T1000 (cell line): ENCODE data around the gene MACC1.
"Not testable (repeated sequence)": the region's sequence is repeated elsewhere in the genome, so short reads cannot be mapped to it uniquely, and the experiment has no call there.

ENCODE experiments used
- DNase-seq: peaks from one replicate; lab custom pipeline; 2025; ENCODE audit warnings: mixed read lengths; lab: John Stamatoyannopoulos, UW

MACC1 gene

DNA sequence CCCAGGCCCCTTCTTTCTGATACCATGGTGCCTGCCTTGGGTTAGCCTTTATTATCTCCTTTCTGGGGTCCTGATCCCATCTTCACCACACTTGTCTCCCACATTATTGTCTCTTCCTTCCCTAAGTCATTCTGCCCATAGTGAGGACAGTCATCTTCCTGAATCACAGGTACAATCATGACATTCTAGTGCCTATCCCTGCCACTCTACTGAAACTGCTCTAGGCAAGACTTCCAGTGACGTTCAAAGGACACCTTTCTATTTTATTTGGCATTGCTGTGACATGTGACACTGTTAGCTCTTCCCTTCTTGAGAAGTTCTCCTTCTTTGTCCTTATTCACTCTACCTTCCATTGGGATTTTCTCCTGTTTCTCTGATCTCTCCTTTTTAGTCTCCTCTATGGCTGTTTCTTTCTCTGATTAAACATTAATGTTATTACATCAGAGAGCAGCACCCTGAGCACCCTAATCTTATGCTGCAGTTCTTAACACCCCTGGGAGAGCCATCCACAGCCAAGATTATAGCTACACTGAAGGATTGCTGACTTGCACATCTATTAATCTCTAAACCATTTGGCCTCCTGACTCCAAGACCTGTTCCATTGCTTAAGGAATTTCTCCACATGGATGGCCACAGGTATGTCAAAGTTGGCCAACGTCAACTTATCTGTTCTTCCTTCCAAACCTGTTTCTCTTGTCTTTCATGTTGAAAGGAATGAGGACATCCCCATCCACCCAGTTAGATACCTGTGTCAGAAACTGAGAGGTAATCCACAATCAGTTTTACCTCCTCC is 10.9 kb downstream of the MACC1 start:
- DNase-seq = no peak

- DNase-seq = no peak
Observed at GRCh38 chr7:20203316-20203715, 13.9 kb downstream of the MACC1 start.

DNA sequence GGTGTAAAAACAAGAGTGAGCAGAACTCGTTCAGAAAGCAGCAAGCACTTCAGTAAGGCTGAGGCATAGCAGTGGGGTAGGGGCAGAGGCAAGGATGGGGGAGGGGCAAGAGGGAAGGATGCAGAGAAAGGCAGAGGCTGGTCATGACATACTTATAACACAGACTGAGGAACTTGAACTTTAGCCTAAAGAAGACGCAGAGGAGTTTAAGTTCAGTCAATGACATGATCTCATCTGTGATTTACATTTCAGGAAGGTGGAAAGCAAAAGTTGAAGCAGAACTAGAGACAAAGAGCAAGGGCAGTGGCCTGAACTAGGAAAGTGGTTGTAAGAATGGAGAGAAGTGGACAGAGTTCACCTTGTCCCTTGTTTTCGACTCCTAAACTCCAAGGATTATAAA is 15.8 kb downstream of the MACC1 start:
- no peak for DNase-seq

- no peak for DNase-seq
Observed at GRCh38 chr7:20200971-20201370, 16.2 kb downstream of the MACC1 start.

DNA sequence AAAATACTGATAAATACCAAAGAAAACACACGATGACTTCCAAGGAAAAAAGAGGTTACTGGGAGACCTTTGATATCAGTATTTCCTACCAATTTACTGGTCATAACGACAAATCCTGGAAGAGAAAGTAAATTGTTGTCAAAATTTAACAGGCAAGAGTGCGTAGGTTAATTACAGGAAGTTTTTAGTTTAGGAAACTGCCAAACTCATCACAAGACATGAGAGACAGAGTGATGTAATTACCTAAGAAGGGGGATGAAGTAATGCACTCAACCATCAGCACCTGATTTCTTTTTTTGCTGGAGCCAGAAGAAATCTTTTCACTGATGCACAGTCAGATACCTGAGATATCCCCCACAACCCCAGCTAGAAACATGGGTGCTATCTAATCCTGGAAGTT is 16.8 kb downstream of the MACC1 start:
- no peak for DNase-seq

GRCh38 chr7:20199015-20199737 is 18.0 kb downstream of the MACC1 start:
- no peak for DNase-seq

- no peak for DNase-seq
Observed at GRCh38 chr7:20198260-20198659, 18.9 kb downstream of the MACC1 start.

DNA sequence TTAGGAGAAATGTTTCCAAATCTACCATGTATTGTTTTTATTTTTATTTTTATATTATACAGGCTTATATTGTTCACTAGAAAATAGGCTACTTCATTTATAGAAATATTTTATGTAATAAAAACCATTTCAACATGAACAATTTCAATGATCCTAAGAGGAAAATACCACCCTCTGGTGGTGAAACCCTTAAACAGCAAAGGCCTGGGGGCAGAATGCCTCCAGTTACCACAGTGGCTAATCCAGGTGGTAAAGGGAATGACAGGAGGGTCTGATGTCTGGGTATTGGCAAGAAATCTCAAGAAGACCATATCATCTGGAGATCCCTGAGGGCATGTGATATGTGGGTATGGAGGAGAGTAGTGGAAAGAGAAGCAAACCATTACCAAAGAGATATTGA is 19.3 kb downstream of the MACC1 start:
- DNase-seq = no peak

DNA sequence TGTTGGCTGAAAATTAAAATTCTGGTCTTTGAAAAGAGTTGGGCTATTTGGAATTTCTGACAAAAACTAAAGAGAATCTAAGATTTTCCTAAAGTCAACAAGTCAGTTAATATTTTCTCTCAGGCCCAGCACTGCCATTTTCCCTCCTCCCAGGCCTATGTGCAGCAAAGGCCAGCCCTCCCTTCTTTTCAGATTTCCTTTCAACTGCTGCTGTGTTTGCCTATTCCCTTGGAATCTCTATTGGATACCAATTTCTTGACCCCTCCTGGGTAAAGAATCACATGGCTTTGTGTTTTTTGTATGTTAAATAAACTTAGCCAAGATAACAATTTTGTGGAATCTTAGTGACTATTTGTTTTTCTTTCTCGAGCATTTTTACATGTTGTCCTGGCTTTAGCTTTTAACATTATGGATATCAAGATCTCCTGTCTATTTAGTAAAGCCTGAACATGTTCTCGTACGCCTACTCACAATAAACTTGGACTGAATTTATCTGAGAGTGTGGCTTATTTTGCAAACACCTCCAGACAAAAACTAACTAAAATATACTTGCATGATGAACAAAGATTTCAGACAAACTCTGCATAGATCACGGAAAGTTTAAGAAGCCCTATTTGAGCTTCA is 19.9 kb downstream of the MACC1 start:
- no peak for DNase-seq

DNA sequence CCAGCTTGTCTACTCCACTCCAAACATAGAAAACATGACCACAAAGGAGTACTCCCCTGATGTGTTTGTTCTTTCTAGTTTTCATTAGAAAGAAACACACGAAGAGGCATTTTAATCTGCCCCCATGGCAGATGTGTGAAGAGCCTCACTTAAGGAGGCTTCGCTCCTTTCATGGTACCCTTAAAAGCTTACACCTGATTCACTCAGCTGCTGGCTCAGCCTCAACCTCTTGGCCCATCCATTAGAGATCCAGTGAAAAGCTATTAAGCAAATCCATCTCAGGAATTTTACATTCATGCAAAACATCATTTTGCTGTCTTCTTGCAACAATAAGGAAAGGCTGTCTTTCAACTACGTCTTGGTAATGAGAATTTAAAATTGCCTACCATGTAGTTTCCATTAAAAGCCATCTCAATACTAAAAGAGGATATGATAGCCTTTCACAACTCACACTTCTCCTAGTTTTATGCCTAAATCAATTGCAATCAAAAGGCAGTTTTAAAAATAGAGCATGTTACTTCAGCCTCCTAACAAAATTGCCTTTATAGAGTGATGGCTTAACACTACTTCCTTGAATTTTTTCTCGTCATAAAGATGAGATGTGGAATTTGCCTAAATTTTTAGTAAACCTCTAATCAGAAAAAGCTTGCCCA is 22.7 kb downstream of the MACC1 start:
- no peak for DNase-seq

GRCh38 chr7:20193873-20194272 is 23.3 kb downstream of the MACC1 start:
- DNase-seq = no peak

- DNase-seq = no peak
Observed at GRCh38 chr7:20193242-20193777, 23.9 kb downstream of the MACC1 start.

- no peak for DNase-seq
Observed at GRCh38 chr7:20191391-20191869, 25.8 kb downstream of the MACC1 start.

GRCh38 chr7:20190560-20191390 is 26.4 kb downstream of the MACC1 start:
- DNase-seq = no peak

DNA sequence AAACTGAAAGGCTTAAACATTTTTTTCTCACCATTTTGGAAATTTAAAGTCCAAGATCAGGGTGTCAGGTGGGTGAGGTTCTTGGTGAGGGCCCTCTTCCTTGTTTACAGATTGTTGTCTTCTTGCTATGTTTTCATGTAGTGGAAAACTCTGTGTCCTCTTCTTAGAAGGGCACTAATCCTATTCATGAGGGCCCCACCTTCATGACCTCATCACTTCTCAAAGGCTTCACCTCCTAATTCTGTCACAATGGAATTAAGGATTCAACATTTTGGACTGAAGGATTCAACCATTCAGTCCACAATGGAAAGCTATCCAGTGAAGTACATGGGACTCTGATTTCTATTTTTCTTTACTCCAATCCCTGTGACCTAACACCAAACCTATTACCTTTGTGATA is 27.3 kb downstream of the MACC1 start:
- no peak for DNase-seq

DNA sequence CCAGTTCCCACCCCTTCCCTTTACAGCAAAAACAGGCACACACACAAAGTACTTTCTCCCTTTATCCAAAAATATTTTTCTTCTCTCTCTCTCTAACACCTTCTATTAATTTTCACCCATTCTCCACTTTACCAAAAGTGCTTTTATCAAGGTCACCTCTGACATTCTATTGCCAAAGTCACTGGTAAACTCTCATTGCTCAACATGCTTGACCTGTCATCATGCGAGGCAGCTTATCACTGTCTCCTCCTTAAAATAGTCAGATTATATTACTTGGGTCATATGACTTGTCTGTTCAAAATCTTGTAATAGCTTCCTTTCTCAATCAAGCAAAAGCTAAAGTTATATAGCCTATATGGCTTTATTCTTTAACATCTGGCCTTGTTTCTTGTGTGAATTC is 28.6 kb downstream of the MACC1 start:
- no peak for DNase-seq

DNA sequence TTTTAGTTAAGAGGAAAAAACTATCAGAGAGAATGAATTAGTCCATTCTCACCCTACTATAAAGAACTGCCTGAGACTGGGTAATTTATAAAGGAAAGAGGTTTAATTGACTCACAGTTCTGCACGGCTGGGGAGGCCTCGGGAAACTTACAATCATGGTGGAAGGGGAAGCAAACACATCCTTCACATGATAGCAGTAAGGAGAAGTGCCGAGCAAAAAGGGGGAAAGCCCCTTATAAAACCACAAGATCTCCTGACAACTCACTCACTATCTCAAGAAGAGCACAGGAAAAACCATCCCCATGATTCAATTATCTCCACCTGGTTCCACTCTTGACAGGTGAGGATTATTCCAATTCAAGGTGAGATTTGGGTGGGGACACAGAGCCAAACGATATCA is 29.3 kb downstream of the MACC1 start:
- DNase-seq = not testable (repeated sequence)

- DNase-seq = no peak
Observed at GRCh38 chr7:20185988-20186387, 31.2 kb downstream of the MACC1 start.

- no peak for DNase-seq
Observed at GRCh38 chr7:20183086-20183485, 34.1 kb downstream of the MACC1 start.

DNA sequence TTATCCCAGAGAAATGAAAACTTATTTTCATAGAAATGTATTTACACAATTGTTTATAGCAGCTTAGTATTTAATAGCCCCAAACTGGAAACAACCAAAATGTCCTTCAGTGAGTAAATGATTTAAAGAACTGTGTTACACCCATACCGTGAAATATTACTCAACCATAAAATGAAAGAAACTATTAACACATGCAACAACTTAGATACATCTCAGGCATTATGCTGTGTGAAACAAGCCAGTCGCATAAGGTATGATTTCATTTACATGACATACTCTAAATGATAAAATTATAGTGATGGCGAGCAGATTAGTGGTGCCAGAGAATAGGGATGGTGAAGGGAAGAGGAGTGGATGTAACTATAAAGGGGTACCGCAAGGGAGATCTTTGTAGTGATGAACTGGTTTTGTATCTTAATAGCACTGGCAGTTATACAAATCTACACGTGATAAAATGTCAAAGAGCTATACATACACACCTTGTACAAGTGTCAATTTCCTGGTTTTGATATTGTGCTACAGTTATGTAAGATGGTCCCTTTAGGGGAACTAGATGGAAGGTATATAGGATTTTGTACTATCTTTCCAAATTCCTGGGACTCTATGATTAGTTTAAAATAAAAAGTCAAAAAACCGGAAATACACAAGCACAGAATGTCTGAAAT is 40.5 kb downstream of the MACC1 start:
- DNase-seq = no peak

- DNase-seq = no peak
Observed at GRCh38 chr7:20173828-20174227, 43.4 kb downstream of the MACC1 start.
